Tibial artery (tissue), 4 donors: ENCODE results near the gene PARD3B.

Source experiments
- DNase-seq, 2 donors: peaks; one replicate each; pipeline ENCODE4 v3.0.0-alpha.2; 2019
- H3K27ac ChIP-seq, 2 donors: fragments of 200-600 bp; sonication (generic) in 1 of 2; 1 replicate in 1 of 2; 2 replicates in 1 of 2; pipeline ENCODE4 v1.5.1; 2018 to 2019; ENCODE audit warnings: mild to moderate bottlenecking in 1 of 2
- H3K27me3 ChIP-seq, 2 donors: fragments of 200-600 bp; sonication (generic) in 1 of 2; one replicate each; pipeline versions ENCODE4 v1.5.1 to v1.6.0; 2016 to 2019
- H3K36me3 ChIP-seq, 3 donors: fragments of 200-600 bp; sonication (generic) in 2 of 3; one replicate each; pipeline ENCODE4 v1.5.1; 2016 to 2019; ENCODE audit warnings: mild to moderate bottlenecking in 2 of 3
- H3K4me1 ChIP-seq, 4 donors: fragments of 200-600 bp; sonication (generic) in 2 of 4; 1 replicate in 3 of 4; 2 replicates in 1 of 4; pipeline ENCODE4 v1.5.1; 2016 to 2019
- H3K4me3 ChIP-seq, 2 donors: fragments of 200-600 bp; sonication (generic) in 1 of 2; 1 replicate in 1 of 2; 2 replicates in 1 of 2; pipeline ENCODE4 v1.5.1; 2018 to 2019; ENCODE audit warnings: mild to moderate bottlenecking in 2 of 2
- H3K9me3 ChIP-seq, 3 donors: fragments of 200-600 bp; sonication (generic) in 1 of 3; one replicate each; pipeline ENCODE4 v1.5.1; 2016 to 2019
- CTCF ChIP-seq, 2 experiments: fragments of 200-600 bp in 1 of 2; fragments of 450-650 bp in 1 of 2; IDR thresholded peaks; one replicate each; pipeline ENCODE4 v1.5.1; 2017 to 2019; ENCODE audit warnings: antibody characterized with exemption in 2 of 2, mild to moderate bottlenecking in 1 of 2, moderate library complexity in 1 of 2
- intact Hi-C: fragments of 100-400 bp; cut with DNase I; formaldehyde crosslinking; loops from one replicate; pipeline ENCODE4 v1.15.0; 2023; ENCODE audit warnings: low total_unique reads

Gene PARD3B

DNA sequence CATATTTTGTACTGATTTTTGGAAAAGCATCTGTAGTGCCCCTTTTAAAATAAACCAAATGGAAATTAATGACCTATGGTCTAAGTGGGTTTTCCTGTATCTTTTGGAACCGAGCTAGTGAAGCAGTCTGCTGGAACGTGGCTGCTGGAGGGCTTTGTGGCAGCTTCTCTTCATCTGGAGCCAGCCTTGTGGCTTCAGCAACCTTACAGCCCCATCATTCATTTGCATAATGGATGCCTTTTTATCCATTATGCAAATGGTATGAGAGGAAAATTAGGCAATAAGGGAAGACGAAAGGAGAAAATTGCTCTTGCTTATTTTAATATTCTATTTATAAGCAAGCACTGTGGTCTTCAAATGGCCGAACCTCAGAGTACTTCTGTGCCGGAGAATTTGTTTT, 421.0 kb downstream of the PARD3B start:
- Histone ChIP-seq H3K36me3 (no peaks in the 10 kb centered on the region), H3K4me3 (no peak overlapping the region), H3K4me1 (peaks cover 0 to 3% (median 0%) of the 10 kb centered on the region in 4 donors), H3K27ac (no peak overlapping the region), H3K27me3 (no peaks in the 10 kb centered on the region), H3K9me3 (no peaks in the 10 kb centered on the region)
- intact Hi-C loops: no loop called here
- DNase-seq: no peak
- TF ChIP-seq CTCF (IDR thresholded peaks at IDR 0.05): no peak

DNA sequence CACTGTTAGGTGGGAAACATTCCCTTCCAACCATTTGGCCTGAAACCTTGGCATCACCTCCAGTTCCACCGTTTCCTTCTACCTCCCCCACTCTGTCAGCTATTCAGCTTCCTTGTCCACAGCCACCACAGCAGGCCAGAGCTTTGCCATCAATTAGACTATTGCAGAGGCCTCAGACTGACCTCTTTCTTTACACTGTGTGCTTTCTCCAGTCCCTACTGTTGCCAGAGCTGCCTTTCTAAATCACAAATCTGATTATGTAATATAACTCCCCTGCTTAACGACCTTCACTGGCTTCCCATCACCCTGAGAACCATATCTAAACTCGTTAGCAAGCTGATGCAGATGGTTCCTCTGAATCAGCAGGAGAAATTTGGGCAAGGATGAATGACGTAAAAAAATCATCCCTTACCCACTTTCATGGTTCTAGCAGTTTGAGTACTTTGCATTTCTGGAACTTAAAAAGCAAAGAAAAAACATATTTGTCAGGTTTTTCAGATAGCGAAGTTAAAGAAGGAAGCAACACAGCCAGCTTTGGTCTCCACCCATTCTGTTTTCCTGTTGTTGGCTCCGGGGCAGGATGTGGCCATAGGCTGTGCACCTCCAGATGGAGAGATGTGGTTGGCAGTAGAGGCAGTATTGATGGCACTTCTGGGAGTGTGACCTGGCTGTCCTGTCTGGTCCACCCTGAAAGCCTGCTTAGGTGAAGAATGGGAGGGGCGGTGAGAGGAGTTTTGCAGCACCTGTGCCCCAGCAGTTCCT, 422.1 kb downstream of the PARD3B start:
- no peak overlapping the region for H3K4me3 ChIP-seq
- DNase-seq: no peak

GRCh38 chr2:204971206-204971907, 426.1 kb downstream of the PARD3B start:
- H3K27me3 ChIP-seq: no peaks in the 10 kb centered on the region
- no peak for TF ChIP-seq CTCF (IDR thresholded peaks at IDR 0.05)
- intact Hi-C loops: no loop called here
- H3K4me1 ChIP-seq: peaks cover 0 to 17% (median 0%) of the 10 kb centered on the region in 4 donors
- no peak overlapping the region for H3K27ac ChIP-seq
- H3K36me3 ChIP-seq: no peaks in the 10 kb centered on the region
- no peak overlapping the region for H3K4me3 ChIP-seq
- no peak for DNase-seq
- no peaks in the 10 kb centered on the region for H3K9me3 ChIP-seq

More for the DNA sequence above, 422.1 kb downstream of the PARD3B start:
- Histone ChIP-seq H3K9me3 (no peaks in the 10 kb centered on the region), H3K36me3 (no peaks in the 10 kb centered on the region), H3K4me1 (peaks cover 0 to 4% (median 0%) of the 10 kb centered on the region in 4 donors), H3K27me3 (no peaks in the 10 kb centered on the region), H3K27ac (no peak overlapping the region)
- intact Hi-C loops: no loop called here
- TF ChIP-seq CTCF (IDR thresholded peaks at IDR 0.05): no peak

DNA sequence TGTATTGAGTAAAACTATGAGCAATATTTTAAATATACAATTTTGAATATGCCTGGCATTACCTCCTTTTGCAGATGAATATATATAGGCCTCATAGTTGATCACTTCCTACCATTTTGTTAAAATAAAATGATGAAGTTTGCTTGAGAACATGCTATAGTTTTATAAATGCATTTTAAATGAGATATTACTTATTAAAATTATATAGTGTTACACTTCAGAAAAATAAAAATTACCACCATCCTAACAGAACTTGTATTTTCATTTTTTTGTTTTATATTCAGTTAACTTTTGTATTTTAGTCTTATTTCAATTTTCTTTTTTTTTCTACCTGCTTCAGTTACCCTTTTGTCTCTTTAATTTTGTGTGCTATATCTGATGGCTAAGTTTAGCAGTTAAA, 426.9 kb downstream of the PARD3B start:
- no peak overlapping the region for H3K27ac ChIP-seq

More for the DNA sequence above, 426.9 kb downstream of the PARD3B start:
- Histone ChIP-seq H3K4me1 (peaks cover 0 to 17% (median 0%) of the 10 kb centered on the region in 4 donors), H3K36me3 (no peaks in the 10 kb centered on the region), H3K9me3 (no peaks in the 10 kb centered on the region), H3K27me3 (no peaks in the 10 kb centered on the region), H3K4me3 (no peak overlapping the region)
- DNase-seq: no peak
- intact Hi-C loops: no loop called here
- TF ChIP-seq CTCF (IDR thresholded peaks at IDR 0.05): no peak
